Measurements from ENCODE around the gene TMEM182.

TMEM182 gene, protein sequence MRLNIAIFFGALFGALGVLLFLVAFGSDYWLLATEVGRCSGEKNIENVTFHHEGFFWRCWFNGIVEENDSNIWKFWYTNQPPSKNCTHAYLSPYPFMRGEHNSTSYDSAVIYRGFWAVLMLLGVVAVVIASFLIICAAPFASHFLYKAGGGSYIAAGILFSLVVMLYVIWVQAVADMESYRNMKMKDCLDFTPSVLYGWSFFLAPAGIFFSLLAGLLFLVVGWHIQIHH

DNA sequence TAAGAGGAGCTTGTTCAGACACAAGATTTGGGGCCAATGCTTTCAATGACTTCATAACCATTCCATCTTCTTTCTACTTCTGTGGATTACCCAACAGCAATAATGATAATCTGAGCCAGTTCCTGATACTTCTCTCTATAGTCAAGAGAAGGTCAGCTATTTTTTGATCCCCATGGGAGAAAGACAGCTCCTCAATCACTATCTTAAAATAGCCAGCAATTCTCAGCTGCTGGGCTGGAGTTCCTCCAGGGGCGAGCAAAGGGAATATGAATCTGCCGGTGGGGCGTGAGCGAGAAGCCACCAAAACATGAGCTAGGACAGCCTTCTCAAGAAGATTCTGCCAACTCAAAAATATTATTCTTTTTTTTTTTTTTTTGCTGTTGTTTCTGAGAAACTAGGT lies at the start of gene TMEM182:
TMEM182 (plus strand) TSS at position 269 of the 400 bp plus-strand sequence. CDS start 187 bp downstream, outside the sequence.
- POLR2A ChIA-PET: no interaction called here
- CTCF ChIA-PET: interaction anchor here (1.3 to 6.8 kb wide), 5 partner anchors 9 to 146 kb away, joined by 3 to 93 read pairs (median 4); no protein-coding TSS in a partner anchor

DNA sequence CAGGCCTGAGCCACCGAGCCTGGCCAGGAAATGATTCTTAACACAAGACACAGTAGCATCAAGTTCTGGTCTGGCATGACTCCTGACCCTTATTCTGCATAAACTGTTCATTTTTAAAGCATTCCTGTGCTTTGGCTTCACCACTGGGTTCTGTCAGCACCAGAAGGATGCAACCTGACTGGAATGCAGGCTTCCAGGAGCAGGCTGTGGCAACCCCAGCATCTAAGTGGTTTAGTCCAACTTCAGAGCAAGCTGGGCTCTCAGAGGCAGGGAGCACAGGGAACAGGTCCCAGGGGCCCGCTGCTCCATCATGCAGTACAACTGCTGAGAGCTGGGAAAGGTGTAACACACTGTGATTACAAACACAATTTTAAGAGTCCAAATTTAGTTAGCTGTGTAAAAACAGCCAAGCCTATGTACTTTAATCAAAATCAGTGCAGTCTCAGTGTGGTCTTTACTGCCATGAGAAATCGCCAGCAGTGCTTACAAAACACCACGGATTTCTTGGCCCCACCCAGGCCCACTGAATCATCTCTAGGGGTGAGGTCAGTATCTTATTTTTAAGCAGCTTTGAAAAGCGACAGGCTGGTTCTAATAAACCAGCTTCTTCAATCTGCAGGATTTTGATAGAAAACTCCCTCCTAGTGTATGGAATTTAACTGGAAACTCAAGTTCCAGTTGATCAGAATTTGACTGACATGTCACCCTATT lies 44.4 kb upstream of the TMEM182 start:
- ChIA-PET POLR2A (no interaction called here), CTCF (interaction anchor here (0.8 to 0.9 kb wide), 2 partner anchors 22 to 36 kb away, joined by 3 to 4 read pairs; no protein-coding TSS in a partner anchor)
- DNase-seq (ENCODE audit: extremely low spot score): no peak
- TF ChIP-seq, protein P1, sequence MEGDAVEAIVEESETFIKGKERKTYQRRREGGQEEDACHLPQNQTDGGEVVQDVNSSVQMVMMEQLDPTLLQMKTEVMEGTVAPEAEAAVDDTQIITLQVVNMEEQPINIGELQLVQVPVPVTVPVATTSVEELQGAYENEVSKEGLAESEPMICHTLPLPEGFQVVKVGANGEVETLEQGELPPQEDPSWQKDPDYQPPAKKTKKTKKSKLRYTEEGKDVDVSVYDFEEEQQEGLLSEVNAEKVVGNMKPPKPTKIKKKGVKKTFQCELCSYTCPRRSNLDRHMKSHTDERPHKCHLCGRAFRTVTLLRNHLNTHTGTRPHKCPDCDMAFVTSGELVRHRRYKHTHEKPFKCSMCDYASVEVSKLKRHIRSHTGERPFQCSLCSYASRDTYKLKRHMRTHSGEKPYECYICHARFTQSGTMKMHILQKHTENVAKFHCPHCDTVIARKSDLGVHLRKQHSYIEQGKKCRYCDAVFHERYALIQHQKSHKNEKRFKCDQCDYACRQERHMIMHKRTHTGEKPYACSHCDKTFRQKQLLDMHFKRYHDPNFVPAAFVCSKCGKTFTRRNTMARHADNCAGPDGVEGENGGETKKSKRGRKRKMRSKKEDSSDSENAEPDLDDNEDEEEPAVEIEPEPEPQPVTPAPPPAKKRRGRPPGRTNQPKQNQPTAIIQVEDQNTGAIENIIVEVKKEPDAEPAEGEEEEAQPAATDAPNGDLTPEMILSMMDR (IDR thresholded peaks at IDR 0.05; ENCODE audit: control extremely low read depth, extremely low read depth, low read depth, missing control alignments): no peak

More for the DNA sequence above, at the start of gene TMEM182:
- TF ChIP-seq, protein P1 (IDR thresholded peaks at IDR 0.05; ENCODE audit: control extremely low read depth, extremely low read depth, low read depth, missing control alignments): no peak
- no peak for DNase-seq (ENCODE audit: extremely low spot score)

DNA sequence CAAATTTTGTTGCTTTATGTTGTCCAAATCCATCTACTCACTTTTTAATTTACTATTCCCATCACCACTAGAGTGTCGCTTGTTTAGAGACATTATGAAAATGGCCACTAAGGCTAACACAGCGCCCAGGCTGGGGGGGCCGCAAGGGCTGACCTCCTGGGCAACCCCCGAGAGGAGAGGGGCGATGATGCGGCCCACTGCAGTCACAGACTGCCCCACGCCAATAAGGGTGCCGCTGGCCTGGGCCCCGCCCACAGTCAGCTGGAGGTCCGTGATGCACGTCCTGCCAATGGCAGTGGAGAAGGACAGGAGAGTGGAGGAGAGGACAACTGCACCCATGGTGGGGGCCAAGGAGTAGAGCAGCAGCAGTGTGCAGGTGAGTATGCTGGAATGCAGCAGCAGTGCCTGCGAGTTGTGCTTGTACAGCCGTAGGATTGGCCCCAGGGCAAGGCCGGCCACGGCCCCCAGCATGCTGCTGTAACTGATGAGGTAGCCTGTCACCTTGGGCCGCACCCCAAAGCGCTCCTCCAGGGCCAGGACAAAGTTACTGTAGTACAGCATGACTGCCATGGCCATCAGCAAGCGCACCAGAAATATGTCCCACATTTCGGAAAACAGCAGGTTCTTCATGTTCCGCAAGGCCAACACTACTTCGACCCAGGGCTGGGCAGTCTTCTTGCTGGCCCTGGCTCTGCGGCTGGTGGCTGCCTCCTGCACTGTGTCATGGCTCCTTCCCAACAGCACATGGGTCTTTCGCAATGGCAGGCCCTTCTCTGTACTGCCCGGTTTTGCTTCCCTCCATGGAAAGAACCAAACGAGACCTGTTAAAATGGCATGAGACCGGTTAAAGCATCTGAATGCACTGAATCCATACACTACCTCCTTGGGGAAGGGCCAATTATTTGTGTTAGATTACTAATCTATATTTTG lies 43.2 kb upstream of the TMEM182 start:
- TF ChIP-seq, protein P1 (IDR thresholded peaks at IDR 0.05; ENCODE audit: control extremely low read depth, extremely low read depth, low read depth, missing control alignments): no peak
- ChIA-PET POLR2A (interaction anchor here (0.6 kb wide), 1 partner anchor 8 kb away, joined by 4 read pairs; no protein-coding TSS in a partner anchor), CTCF (interaction anchor here (0.8 kb wide), 1 partner anchor 35 kb away, joined by 4 read pairs; no protein-coding TSS in a partner anchor)
- no peak for DNase-seq (ENCODE audit: extremely low spot score)

DNA sequence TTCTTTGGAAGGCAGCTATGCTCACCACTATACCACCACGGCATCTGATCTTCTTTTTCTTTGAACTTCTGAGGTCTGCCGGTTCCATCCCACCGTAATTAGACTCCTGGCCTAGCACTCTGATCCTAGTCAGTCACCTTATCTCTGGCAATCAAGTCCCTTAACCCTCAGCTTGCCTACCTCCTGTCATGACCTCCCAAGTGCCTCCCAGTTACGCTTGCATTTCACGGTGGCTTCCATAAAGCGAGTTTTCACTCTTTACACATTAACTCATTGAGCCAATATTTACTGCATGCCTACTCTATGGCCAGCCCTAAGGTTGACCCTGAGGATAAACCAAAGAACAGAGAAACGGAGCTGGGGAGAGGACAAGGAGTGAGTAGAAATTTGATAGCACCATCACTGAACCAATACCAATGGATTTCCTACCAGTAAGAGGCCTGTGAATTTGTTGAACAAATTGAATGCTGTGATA lies 37.8 kb upstream of the TMEM182 start:
- no peak for DNase-seq (ENCODE audit: extremely low spot score)
- POLR2A ChIA-PET: no interaction called here
- CTCF ChIA-PET: interaction anchor here (3.4 kb wide), 1 partner anchor 11 kb away, joined by 16 read pairs; no protein-coding TSS in a partner anchor
- TF ChIP-seq, protein P1 (IDR thresholded peaks at IDR 0.05; ENCODE audit: control extremely low read depth, extremely low read depth, low read depth, missing control alignments): no peak

DNA sequence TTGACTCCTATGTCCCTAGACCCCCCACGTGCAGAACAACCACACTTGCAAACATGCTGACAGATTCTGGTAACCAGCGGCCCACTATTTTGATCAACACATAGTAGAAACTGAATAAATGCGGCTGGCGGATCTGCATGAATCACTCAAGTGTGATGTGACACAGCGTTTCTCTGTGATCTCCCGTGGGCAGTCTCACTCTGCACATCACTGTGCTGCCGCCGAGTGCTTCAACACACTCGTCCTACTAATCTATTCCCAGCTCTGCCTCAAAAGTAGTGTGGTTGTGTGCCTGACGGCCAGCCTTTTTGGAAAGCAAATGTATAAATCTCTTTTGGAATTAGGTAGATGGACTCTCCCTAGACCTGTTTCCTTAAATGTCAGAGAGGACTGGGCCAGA lies 37.3 kb upstream of the TMEM182 start:
- TF ChIP-seq, protein P1 (IDR thresholded peaks at IDR 0.05; ENCODE audit: control extremely low read depth, extremely low read depth, low read depth, missing control alignments): no peak
- ChIA-PET POLR2A (no interaction called here), CTCF (interaction anchor here (1.7 to 3.4 kb wide), 3 partner anchors 12 to 29 kb away, joined by 5 to 16 read pairs (median 6); a partner anchor contains a TSS)
- DNase-seq (ENCODE audit: extremely low spot score): no peak
